Measurements from ENCODE around the gene BCL2L15. TPM values are rescaled to one million over a fixed set of nuclear protein-coding genes. Genes with fewer than 3 reads are reported as not detected.

BCL2L15 gene
- polyA plus RNA-seq, 1 experiment = 0.02 TPM

GRCh38 chr1:113895098-113895497, 7.7 kb upstream of the BCL2L15 start:
- H3K27me3 ChIP-seq (ENCODE audit: control insufficient read depth, insufficient read depth, low read length) = no peaks in the 10 kb centered on the region

GRCh38 chr1:113893267-113893666, 5.9 kb upstream of the BCL2L15 start:
- Histone ChIP-seq H3K4me3 (ENCODE audit: low read depth, low read length) (no peak overlapping the region), H3K27me3 (ENCODE audit: control insufficient read depth, insufficient read depth, low read length) (no peaks in the 10 kb centered on the region), H3K36me3 (ENCODE audit: control insufficient read depth, insufficient read depth, low read length) (peaks cover 2% of the 10 kb centered on the region; the same call in 1 of the 2 replicates)
- CTCF ChIA-PET = no interaction called here
- POLR2A ChIA-PET = no interaction called here
- DNase-seq (ENCODE audit: low read depth) = no peak
- TF ChIP-seq CTCF (IDR thresholded peaks at IDR 0.05; ENCODE audit: insufficient read depth, low read depth, low read length) = no peak

More at GRCh38 chr1:113895098-113895497, 7.7 kb upstream of the BCL2L15 start:
- DNase-seq (ENCODE audit: low read depth) = no peak
- ChIA-PET POLR2A (no interaction called here), CTCF (no interaction called here)
- Histone ChIP-seq H3K4me3 (ENCODE audit: low read depth, low read length) (no peak overlapping the region), H3K36me3 (ENCODE audit: control insufficient read depth, insufficient read depth, low read length) (peaks cover 2% of the 10 kb centered on the region; the same call in 1 of the 2 replicates)
- no peak for TF ChIP-seq CTCF (IDR thresholded peaks at IDR 0.05; ENCODE audit: insufficient read depth, low read depth, low read length)

- Histone ChIP-seq H3K4me3 (ENCODE audit: low read depth, low read length) (no peak overlapping the region), H3K36me3 (ENCODE audit: control insufficient read depth, insufficient read depth, low read length) (peaks cover 2% of the 10 kb centered on the region; the same call in 1 of the 2 replicates), H3K27me3 (ENCODE audit: control insufficient read depth, insufficient read depth, low read length) (no peaks in the 10 kb centered on the region)
- no peak for DNase-seq (ENCODE audit: low read depth)
- POLR2A ChIA-PET = no interaction called here
- CTCF ChIA-PET = no interaction called here
- no peak for TF ChIP-seq CTCF (IDR thresholded peaks at IDR 0.05; ENCODE audit: insufficient read depth, low read depth, low read length)
Observed at GRCh38 chr1:113891631-113892220, 4.3 kb upstream of the BCL2L15 start.

- CTCF ChIA-PET = interaction anchor here (1.2 kb wide), 1 partner anchor 13 kb away, joined by 3 read pairs; the partner anchor contains the start of gene AP4B1
- TF ChIP-seq CTCF (IDR thresholded peaks at IDR 0.05; ENCODE audit: insufficient read depth, low read depth, low read length) = no peak
- no peak for DNase-seq (ENCODE audit: low read depth)
- H3K36me3 ChIP-seq (ENCODE audit: control insufficient read depth, insufficient read depth, low read length) = peaks cover 2% of the 10 kb centered on the region; the same call in 1 of the 2 replicates
- POLR2A ChIA-PET = no interaction called here
- H3K27me3 ChIP-seq (ENCODE audit: control insufficient read depth, insufficient read depth, low read length) = no peaks in the 10 kb centered on the region
- no peak overlapping the region for H3K4me3 ChIP-seq (ENCODE audit: low read depth, low read length)
Observed at GRCh38 chr1:113890816-113891215, 3.4 kb upstream of the BCL2L15 start.

- DNase-seq (ENCODE audit: low read depth) = no peak
- H3K27me3 ChIP-seq (ENCODE audit: control insufficient read depth, insufficient read depth, low read length) = no peaks in the 10 kb centered on the region
- TF ChIP-seq CTCF (IDR thresholded peaks at IDR 0.05; ENCODE audit: insufficient read depth, low read depth, low read length) = no peak
- no peak overlapping the region for H3K4me3 ChIP-seq (ENCODE audit: low read depth, low read length)
- POLR2A ChIA-PET = interaction anchor here (0.7 kb wide), 1 partner anchor 17 kb away, joined by 3 read pairs; no protein-coding TSS in a partner anchor
- H3K36me3 ChIP-seq (ENCODE audit: control insufficient read depth, insufficient read depth, low read length) = no peaks in the 10 kb centered on the region
- CTCF ChIA-PET = interaction anchor here (0.7 to 1.8 kb wide), 4 partner anchors 13 to 18 kb away, joined by 3 to 4 read pairs (median 4); partner anchors contain the start of gene AP4B1
Observed at GRCh38 chr1:113886417-113887401, 672 bp downstream of the BCL2L15 start.

Measured in BJ (cell line).